ENCODE data around the gene CD300LB. TPM values are rescaled to one million over a fixed set of nuclear protein-coding genes. Genes with fewer than 3 reads are reported as not detected.

Gene CD300LB
- total RNA-seq, 2 experiments from 2014 or later: not detected

DNA sequence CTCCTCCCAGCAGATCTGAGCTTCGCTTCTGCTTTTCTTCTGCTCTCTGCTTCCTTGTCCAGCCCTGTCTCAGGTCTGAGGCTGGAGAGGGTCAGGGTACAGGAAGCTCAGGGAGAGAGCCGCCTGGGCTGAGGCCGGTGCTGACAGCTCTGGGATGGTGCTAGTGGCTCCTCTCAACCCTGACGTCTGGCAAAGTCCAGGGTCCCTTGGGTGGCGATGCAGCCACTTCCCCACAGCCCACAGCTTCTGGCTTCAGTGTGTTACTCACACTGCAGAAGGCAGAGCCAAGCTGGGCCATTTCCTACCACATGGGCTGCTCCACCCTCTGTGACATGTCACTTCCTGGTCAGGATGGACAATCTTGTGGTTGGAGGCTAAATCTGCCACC, 14.6 kb upstream of the CD300LB start, which contains the start of gene CD300C:
CD300C (minus strand) TSS at position 273 of the 388 bp plus-strand sequence. CDS start 333 bp downstream, outside the sequence.
- no peaks in the 10 kb centered on the region for H3K9me3 Mint-ChIP-seq
- H3K36me3 Mint-ChIP-seq (ENCODE audit: low read depth): no peaks in the 10 kb centered on the region
- DNase-seq (peak; percentile 20), ATAC-seq (no peak)
- peaks cover 7% of the 10 kb centered on the region for H3K4me1 Mint-ChIP-seq (ENCODE audit: low read depth)
- intact Hi-C loops (cut with micrococcal nuclease): no loop called here
- TF ChIP-seq, protein P1, sequence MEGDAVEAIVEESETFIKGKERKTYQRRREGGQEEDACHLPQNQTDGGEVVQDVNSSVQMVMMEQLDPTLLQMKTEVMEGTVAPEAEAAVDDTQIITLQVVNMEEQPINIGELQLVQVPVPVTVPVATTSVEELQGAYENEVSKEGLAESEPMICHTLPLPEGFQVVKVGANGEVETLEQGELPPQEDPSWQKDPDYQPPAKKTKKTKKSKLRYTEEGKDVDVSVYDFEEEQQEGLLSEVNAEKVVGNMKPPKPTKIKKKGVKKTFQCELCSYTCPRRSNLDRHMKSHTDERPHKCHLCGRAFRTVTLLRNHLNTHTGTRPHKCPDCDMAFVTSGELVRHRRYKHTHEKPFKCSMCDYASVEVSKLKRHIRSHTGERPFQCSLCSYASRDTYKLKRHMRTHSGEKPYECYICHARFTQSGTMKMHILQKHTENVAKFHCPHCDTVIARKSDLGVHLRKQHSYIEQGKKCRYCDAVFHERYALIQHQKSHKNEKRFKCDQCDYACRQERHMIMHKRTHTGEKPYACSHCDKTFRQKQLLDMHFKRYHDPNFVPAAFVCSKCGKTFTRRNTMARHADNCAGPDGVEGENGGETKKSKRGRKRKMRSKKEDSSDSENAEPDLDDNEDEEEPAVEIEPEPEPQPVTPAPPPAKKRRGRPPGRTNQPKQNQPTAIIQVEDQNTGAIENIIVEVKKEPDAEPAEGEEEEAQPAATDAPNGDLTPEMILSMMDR (IDR thresholded peaks at IDR 0.05): no peak
- no peak within 1 kb of the TSS for H3K27ac Mint-ChIP-seq
- no peak within 1 kb of the TSS for H3K4me3 Mint-ChIP-seq
- ChIA-PET POLR2A (no interaction called here), CTCF (interaction anchor here (0.9 to 1.3 kb wide), 2 partner anchors 21 to 58 kb away, joined by 3 to 5 read pairs; no protein-coding TSS in a partner anchor)
- peaks cover 4% of the 10 kb centered on the region for H3K27me3 Mint-ChIP-seq

DNA sequence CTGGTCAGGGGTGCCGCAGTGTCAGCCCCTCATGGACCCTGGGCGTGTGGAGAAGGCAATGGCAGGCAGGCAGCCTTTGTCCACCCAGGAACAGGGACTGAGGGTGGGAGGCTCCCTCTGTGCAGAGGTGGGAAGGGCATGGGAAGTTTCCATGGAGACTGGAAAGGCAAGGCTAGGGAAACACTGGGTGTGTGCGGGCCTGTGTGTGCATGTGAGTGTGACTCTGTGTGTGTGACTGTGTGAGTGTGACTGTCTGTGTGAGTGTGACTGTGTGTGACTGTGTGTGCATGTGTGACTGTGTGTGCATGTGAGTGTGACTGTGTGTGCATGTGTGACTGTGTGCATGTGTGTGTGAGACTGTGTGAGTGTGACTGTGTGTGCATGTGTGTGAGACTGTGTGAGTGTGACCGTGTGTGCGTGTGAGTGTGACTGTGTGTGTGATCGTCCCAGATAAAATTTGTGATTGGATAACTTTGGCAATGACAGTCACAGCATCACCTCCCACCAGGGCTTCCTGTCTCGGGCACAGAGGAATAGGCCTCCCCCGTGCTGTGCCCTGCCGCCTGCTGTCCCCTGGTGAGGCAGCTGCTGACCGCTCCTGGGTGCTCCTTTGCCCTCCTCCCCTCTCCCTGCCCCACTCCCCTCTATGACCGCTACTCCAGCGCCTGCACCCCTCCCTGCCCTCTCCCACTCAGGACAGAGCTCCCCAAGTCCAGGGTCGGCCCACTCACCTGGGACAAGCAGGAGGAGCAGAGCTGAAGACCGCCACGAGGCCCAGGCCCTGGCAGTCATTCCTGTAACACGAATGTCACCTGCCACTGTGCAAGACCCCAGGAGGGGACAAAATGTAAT, 13.9 kb upstream of the CD300LB start:
- CTCF ChIA-PET: interaction anchor here (0.9 to 1.3 kb wide), 2 partner anchors 21 to 58 kb away, joined by 3 to 5 read pairs; no protein-coding TSS in a partner anchor
- intact Hi-C loops (cut with micrococcal nuclease): no loop called here
- H3K4me3 Mint-ChIP-seq: no peak overlapping the region

DNA sequence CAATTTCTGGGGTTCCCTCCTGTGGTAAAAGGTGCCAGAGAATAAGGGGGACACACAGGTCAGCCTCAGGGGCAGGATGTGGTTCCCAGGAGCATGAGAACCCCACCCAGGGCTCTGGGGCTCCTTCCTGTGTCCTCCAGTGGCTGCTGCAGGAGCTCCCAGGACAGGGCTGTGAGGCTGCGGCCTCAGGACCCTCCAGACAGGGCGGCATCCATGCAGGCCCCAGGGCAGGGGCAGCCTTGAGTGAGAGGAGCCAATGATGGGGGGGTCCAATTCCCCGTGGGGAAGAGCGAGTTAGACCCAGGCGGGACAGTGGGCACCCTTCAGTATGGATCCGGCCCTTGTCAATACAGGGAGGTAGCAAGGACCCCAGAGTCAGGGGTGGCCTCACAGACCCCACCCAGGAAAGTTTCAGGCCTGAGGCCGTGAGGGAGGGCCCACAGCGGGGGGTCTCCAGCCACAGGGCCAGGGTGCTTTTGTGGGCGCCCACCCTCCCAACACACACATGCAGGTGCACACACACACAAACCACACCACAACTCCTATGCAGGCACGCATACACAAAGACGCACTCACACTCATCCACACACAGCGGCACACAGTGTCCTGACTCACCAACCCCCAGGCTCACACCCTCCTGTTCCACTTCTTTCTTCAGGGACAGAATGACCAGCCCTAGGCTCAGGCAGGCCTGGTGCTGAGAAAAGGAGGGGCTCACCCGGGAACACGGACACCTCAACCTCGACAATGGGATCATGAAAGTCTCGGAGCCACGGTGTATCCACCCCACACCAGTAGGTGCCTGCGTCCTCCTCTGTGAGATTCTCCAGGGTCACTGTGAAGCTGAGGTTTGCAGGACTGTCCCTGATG, 12.9 kb upstream of the CD300LB start:
- Mint-ChIP-seq H3K36me3 (ENCODE audit: low read depth) (no peaks in the 10 kb centered on the region), H3K27me3 (no peaks in the 10 kb centered on the region), H3K4me1 (ENCODE audit: low read depth) (peaks cover 7% of the 10 kb centered on the region), H3K4me3 (no peak overlapping the region), H3K9me3 (no peaks in the 10 kb centered on the region), H3K27ac (no peak overlapping the region)
- CTCF ChIA-PET: no interaction called here
- intact Hi-C loops (cut with micrococcal nuclease): no loop called here
- ATAC-seq (no peak), DNase-seq (no peak)
- TF ChIP-seq, protein P1 (IDR thresholded peaks at IDR 0.05): no peak
- POLR2A ChIA-PET: no interaction called here

More for the DNA sequence above, 13.9 kb upstream of the CD300LB start:
- no peak for ATAC-seq
- no peak for DNase-seq
- Mint-ChIP-seq H3K27ac (no peak overlapping the region), H3K4me1 (ENCODE audit: low read depth) (peaks cover 7% of the 10 kb centered on the region), H3K9me3 (no peaks in the 10 kb centered on the region), H3K27me3 (peaks cover 3% of the 10 kb centered on the region), H3K36me3 (ENCODE audit: low read depth) (no peaks in the 10 kb centered on the region)
- TF ChIP-seq, protein P1 (IDR thresholded peaks at IDR 0.05): no peak
- POLR2A ChIA-PET: no interaction called here

DNA sequence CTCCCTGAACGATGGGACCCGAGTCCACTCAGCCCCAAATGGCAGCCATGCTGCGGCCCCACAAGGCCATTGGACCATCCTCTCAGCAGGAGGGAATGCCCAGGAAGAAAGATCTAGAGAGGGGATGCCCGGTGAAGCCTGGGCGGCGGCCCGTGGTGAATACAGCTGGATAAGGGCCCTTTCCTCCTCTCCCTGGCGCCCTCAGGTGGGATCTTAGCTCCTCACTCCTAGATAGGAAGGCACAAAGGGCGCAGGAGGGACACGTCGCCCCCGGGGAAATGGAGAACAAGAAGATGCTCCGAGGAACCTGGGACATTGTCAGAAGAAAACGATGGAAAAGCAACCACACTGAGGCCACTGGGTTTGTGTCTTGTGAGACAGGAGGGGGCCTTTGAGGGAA, 12.1 kb upstream of the CD300LB start:
- ATAC-seq (no peak), DNase-seq (no peak)
- Mint-ChIP-seq H3K4me3 (no peak overlapping the region), H3K27ac (no peak overlapping the region), H3K36me3 (ENCODE audit: low read depth) (no peaks in the 10 kb centered on the region), H3K4me1 (ENCODE audit: low read depth) (peaks cover 7% of the 10 kb centered on the region), H3K27me3 (no peaks in the 10 kb centered on the region), H3K9me3 (no peaks in the 10 kb centered on the region)
- ChIA-PET CTCF (no interaction called here), POLR2A (no interaction called here)
- intact Hi-C loops (cut with micrococcal nuclease): no loop called here
- TF ChIP-seq, protein P1 (IDR thresholded peaks at IDR 0.05): no peak

All from activated CD8-positive, alpha-beta T cell treated with anti-CD3 and anti-CD28 coated beads for 36 hours (primary cell).